Middle frontal gyrus (tissue), 1 donor: ENCODE measurements around the gene SYT2.

Experiments
- DNase-seq: peaks from one replicate; pipeline ENCODE4 v3.0.0-alpha.2; 2015; ENCODE audit warnings: low spot score; ENCODE audit errors: extremely low spot score

The SYT2 gene

DNA sequence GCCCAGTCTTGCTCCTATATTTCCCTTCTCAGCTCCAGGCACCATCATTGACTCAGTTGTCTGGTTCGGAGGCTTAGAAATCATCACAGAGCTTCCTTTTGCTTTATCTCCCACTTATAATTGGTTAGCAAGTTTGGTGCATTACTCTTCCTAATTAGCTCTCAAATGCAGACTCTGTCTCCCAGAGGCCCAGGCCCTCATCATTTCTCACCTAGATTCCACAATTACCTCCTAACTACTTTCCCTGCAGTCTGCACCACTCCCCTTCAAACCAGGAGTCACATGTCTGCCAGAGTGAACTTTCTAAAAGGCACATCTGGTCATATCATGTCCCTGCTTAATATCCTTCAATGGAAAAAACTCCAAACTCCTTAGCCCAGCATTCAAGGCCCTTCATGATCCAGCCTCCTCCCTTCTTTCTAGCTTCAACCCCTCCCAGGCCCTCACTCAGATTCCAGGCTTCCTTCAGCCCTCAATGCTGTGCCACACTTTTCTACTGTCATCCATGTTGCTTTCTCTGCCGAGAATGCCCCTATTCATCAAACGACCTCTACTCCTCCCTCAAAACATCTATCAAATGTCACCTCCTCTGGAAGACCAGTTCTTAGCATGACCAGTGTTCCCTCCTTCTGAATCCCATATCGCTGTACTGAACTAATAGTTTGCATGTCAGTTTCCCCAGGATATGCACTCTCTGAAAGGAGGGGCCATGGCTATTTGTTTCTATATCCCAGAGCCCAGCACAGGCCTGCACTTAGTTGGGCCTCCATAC, 30.7 kb downstream of the SYT2 start:
- DNase-seq, result no peak

DNA sequence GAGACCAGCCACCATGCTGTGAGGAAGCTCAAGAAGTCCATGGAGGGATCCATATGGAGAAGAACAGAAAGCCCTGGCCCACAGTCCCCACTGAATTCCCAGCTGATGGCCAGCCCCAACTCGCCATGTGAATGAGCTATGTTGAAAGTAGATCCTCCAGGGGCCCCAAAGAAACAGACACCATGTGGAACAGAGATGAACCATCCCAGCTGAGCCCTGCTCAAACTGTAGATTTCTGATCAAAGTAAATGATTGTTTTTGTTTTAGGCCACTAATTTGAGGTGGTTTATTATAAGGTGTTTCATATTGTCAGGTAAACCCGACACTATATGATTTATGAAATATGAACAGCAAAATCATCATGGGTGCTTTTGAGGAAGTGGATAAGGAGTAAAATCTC, 32.8 kb downstream of the SYT2 start:
- no peak for DNase-seq

DNA sequence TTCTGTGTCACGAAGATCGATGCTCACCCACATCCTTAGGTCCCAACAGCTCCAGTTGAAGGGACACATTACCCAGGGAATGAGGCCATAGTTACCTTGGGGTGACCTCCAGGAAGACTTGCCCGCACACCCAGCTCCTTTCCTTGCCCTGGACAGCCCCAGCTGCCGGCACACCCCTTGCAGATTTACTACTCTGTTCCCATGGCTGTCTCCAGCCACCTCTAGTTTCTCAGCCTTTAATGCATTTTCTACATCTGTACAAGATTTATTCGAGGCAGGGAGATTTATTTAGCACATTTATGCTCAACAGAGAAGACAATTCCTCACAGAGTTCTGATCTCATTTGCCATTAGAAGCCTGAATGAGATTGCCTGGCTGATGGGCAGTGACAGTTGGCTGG, 36.7 kb downstream of the SYT2 start:
- DNase-seq, result no peak

DNA sequence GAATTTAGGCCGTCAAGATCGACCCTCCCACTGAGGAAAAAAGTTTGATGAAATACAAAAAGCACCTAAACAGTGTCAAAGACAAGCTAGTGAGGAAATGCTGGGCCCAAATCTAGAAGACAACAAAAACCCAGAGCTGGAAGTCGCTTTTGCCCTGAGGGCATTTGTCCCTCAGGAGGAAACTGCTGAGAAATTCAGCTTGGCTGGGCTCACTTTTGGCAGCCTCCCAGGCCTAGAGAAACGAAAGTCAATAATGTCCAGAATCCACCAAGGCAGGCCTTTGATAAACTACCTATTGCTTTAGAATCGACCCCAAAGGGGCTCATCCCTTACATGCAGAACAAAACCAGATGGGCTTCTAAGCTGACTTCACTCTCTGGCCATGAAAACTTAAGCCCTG, 38.9 kb downstream of the SYT2 start:
- no peak for DNase-seq

DNA sequence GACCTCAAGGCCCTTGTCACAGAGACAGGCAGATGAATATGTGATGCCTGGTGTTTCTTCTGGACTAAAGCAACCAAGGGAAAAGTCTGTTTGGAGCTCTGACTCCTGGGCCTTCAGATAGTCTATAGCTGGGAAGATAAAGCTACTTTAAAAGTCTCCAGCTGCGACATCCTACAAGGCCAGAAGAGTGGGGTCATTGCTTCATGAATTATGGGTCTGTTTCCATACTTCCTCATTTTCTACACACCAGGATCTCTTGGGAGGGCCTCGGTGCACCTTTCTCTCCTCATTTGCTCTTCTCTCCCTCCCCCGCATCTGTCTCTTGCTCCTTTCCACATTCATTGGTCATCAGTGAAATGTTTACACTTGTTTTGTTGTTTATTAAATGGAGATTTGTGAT, 44.8 kb downstream of the SYT2 start:
- no peak for DNase-seq

DNA sequence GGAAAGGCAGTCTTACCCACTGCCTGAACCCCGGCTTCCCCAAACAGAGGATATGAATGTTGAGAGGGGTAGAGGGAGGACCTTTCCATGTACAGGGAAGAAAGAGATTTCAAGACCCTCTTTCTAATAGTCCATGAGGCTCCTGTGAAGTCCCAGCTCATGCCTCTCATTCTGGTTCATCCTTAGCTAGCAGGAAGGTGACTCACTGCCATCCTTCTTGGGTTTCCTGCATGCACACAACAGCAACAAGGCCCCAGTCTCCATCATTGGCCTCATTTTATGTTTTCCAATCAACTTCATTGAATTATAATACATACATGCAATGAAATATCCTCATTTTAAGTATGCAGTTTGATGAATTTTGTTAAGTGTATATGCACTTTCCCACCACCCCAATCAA, 46.2 kb downstream of the SYT2 start:
- DNase-seq, result no peak

DNA sequence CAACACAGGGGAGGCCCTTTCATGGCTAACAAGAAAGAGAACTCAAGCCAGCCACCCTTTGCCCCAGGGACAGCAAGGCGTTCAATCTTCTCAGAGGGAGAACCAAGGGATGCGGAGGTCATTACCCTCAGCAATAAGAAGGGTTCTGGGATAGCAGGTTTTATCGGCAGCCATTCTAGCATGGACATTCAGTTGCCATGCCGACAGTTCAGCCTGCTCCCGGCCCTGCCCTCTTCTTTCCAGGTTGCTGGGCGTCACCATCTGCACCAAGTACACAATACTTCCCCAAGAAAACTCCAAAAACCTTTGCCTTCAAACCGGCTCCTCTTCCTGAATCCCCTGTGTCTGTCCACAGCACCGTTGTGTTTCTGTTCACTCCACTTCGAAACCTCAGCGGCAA, 47.1 kb downstream of the SYT2 start:
- DNase-seq, result no peak

DNA sequence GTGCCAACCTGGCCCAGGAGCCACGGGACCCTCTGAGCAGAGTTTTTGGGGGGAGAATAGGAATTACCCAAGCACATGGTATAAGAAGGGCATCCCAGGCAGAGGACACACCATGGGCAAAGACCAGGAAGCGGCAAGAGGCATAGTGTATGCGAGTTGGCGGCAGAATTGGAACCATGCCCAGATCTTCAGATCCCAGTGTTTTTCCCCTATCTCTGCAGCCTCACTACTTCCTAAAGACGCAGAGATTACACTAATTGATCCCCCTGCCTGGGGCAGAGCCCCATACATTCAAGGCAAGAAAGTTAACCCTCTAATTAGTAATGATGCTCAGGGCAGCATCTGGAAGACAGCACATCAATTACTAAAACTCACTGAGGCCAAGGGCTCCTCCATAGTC, 48.2 kb downstream of the SYT2 start:
- no peak for DNase-seq

DNA sequence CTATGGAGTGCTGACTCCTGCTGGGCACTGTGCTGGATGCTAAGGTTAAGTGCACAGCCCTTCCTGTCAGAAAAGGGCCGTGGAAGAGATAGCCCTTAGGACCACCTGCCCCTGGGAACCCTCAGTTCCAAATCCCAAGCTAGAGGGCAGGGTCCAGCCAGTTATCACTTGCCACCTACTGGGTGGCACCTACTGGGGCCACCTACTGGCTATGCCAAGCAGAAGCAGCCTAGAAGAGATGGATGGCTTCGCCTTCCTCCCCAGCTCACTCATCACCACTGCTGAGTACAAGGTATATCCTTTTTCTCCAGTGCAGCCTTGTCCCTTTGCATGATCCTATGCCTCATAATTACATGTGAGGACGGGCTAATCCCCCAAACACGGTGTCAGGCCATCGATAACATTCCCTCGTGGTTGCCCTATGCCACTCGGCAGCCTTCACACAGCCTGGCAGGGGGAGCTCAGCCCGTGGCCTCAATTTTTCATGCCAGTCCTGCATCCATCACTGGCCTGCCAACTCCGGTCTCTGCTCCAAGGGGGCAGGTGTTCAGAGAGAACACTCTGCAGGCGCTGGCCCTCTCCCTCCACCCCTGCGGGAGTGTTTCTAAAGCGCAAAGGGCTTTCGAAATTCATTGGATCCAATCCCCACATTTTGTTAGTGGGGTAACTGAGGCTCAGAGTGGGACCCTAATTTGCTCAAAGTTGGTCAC, 49.0 kb downstream of the SYT2 start:
- DNase-seq, result no peak

DNA sequence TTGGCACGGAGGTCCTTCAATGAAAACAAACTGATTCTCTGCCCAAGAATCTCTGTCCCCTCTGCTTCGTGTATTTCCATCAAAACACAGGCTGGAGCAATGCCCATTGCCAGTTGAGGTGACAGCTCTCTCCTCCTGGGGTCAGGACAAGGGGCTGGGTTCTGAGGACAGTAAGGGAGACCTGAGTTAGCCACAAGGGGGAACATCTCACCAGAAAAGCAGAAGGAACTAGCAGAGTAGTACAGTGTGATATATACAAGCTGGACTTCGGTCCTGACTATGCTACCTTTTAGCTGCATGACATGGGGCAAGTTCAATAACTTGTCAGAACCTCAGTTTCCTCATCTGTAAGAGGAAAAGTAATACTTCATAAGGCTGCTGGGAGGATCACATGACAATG, 50.3 kb downstream of the SYT2 start:
- DNase-seq, result no peak

DNA sequence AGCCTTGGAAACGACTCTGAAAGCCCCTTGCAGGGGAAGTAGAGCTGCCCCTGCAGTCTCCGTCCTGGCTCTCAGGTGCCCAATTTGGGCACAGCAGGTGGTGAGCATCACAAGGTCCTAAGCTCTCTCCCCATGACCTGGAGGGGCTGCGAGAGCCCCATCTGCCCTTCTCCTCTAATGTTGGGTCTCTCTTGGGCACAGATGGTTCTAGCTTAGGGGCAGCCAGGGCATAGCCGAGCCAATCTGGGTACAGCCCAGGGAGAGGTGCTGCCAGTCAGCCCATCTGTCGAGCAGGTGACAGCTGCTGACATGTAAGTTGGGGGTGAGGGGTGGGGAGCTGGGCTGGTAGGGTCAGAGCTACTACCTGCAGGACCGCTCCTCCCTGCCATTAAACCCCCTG, 50.7 kb downstream of the SYT2 start:
- DNase-seq, result no peak

DNA sequence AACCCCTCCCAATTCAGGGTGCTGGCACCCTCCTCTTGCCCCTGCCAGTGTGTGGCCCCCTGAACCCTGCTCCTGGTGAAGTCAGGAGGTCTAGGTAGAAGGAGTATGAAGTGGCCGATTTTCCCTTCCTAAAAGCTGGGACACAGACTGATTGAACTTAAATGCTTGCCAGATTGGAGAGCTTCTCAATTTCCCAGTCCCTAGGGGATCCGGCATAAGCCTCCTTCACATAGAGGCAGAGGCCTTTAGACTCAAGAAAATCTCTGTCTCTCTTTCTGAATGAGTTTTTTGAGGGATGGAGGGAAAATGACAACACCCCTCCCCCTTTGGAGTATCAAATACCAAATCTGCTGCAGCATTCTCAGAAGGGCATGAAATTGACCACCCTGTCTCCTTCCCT, 51.5 kb downstream of the SYT2 start:
- DNase-seq, result no peak

DNA sequence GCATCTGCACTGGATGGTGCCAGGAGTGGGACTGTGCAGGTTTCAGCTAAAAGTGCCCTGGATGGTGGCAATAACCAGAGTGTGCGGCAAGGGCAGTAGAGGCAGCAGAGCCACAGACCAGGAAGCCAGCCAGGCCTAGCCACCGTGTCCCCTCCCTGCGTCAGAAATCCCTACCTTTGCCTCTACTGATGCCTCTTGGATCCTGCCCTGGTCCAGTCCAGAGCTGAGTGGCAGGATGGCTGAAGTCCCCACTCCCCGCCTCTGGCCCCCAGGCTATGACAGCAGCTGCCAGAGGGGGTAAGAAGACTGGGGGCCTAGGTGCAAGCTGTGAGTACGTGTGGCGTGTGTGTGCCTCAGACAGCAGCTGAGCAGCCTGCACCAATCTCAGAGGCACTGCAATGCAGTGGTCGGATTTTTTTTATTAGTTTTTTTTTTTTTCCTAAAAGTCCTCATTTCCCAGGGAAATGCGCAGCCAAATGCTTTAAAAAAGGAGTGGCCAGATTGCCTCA, 51.9 kb downstream of the SYT2 start:
- no peak for DNase-seq

DNA sequence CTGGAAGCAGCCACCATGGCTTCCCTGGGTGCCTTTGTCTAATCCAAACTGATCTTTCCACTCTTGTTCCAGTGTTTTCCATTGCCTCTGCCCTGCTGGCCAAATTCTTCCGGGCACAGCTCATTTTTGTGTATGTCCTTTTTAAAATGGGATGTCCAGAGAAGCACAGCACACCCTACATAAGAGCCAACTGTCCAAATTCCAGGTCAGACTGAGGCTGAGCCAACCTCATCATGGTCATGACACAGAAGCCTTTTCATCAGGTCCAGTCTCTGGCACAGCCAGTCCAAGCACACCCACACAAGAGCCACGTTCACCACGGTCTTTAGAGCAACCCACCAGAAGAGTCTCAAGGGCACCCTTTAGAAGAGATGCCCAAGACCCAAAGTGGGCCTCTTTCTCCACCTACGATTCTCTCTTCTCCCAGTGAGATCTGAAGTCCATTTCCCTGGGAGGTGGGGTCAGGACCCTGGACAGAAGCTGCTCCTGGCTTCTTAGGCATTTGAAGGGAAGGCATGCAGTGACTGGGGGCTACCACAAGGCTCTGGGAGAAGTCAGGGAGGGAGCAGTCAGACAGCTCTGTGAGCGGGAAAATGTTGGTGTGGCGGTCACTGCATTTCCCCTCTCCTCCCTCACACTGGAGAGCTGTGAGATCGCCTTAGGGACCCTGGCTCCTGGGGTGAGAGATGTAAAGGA, 53.2 kb downstream of the SYT2 start:
- no peak for DNase-seq

DNA sequence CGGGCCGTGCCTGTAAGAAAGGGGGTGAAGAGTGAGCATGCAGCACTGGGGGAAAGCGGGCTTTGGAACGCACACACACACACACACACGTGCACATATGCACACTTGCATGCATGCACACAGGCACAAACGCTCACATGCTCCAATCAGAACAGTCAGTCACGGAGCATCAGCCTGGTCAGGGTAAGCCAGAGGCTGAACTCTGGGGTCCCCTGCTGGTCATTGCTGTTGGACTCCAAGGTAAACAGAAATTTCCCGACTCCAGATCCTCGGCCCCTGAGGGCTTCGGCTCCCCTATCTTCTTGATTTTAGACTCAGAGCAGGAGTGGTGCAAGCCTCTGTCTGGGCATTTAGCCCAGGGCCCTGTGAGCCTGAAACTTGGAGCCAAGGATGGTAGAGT, 54.2 kb downstream of the SYT2 start:
- DNase-seq, result no peak

DNA sequence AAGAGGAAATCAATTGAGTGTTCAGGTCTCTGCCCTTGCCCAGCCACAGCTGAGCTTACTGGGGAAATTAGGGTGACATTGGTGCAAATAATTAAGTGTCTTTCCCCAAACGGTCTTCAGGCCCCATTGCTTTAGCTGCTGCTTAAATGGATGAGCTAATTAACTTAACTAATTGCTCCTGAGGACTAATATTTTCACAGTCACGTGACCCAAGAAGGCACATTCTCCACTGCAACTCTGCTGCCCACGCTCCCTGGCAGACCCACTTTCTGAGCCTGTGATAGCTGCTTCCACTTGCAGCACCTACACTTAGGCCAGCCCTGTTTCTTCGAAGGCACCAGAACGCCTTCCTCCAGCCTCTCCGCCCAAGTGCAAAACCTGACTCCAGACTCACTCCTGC, 56.2 kb downstream of the SYT2 start:
- DNase-seq, result no peak

DNA sequence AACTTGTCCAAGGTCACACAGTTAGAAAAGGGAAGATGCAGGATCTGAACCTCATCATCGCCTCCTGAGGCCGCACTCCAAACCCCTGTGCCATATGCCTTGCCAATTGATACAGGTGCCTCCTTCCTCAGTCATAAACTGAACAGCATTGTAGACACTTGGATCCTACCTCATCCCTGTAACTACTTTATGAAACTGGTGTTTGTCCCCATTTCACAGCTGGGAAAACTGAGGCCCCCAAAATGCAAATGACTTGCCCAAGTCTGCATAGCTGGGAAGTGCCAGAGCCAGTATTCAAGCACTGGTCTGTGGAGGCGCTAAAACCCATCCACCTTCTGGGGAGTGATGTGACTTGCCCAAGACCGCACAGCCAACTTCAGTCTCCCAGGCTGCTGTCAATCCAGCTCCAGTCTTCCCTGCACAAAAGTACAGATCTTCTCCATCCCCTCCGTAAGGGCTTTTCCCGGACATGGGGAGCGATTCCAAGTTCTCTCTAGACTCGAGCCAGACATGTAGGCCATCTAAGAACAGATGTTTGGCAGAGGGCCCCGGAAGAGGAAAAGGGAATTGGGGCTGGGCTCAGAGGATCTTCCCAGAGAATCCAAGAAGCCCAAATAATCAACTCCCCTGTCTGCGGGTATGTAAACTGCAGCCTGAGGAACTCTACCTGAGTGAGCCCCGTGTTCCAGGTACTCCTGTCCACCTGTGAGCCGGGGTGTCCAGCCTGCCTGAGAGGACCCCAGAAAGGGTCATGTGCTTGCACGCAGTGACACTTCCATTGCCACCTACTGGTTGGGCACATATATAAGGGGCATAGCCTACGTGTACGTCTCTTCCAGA, 60.5 kb downstream of the SYT2 start:
- no peak for DNase-seq

DNA sequence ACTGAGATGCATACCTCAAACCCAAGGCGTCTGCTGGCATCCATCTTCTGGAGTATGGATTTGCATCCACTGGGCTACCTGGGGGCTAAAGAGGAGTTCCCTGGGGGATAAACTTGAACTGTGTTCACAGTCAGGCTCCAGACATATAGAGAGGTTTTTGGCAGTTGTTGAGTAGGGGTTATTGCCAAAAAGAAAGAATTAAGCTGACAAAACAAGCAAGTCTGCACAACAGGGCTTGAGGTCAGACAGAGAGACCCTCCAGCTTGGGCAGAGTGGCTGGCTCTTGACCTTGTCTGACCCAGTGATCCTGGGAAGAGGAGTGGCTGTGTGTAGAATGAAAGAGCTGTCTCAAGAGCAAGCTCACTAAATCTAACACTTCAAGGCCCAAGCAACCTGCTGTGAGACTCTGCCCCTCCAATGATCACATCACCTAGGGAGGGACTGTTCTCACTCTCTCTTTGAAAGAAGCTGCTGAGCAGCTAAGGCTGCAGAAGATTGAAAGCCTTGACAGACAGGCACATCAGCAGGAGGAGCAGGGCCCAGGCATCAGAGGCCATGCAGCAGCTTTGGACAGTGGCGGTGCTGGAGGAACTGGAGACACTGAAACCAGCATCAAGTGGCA, 61.5 kb downstream of the SYT2 start:
- no peak for DNase-seq

DNA sequence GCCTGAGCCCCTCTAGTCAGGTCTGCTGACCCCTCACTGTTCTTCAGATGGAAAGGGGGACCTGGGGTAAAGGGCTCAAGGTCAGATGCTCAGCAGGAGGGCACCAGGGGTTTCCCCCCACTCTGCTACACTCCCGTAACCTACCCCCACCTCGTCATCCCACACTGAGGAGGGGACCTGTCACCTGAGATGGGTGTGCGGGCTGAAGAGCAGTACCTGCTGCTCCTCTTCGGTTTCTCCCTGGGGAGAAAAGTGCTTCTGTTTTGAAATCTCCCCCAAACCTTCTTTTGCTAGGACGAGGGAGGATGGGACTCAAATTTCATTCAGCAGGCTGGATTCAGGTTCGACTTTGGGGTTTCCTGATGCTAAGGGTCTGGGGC, 65.2 kb downstream of the SYT2 start:
- no peak for DNase-seq

DNA sequence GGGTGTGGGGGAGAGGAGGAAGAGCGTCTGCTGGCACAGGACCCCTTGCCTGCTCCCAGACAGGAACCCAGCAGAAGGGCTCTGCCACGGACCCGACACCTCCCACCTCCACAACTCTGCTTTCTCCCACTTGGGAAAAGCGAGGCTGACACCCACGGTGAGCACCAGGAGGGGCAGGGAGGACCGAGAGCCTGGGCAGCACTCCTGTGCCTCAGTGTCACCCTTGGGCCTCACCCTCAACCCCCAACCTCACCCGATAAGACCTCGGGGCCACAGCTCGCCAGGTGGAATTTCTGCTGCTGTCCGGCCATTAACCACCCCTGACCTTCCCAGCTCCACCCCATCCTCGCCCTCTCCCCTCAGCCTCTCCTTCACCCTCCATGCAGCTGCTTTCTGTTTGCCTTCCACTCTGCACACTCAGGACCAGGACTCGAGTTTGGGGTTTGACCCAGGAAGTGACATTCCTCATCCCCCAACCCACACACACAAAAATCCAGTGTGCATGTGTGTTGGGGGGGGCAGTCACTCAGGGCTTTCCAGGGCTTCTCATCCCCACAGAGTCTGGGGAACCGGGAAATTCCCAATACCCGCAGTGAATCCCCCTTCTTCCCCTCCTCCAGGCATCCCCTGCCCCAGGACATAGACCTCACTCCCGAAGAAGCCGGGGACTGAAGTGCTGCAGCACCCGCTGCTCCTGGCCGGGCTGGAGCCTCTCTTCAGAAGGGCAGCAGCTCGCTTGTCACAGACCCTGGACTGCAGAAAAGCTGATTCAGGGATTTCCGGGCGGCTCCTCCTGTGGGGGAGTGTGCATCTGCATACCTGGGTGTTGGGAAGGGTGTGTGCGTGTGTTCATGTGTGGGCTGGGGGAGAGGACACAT, 65.8 kb downstream of the SYT2 start:
- no peak for DNase-seq
